K562 (cell line): Measurements from ENCODE around the gene PAH.

ENCODE experiments used
- CBX8 ChIP-seq: fragments of 200-600 bp; sonication (generic); IDR thresholded peaks from 2 replicates; pipeline ENCODE4 v1.6.1; 2012; ENCODE audit warnings: borderline replicate concordance, mixed run types, low read depth, mild to moderate bottlenecking, moderate library complexity, mixed read lengths, low read length, control low read depth, inconsistent platforms; ENCODE audit not compliant: poor library complexity, severe bottlenecking; ENCODE audit errors: extremely low read depth
- CHD2 ChIP-seq: IDR thresholded peaks from 2 replicates; pipeline ENCODE4 v1.6.1; 2011; ENCODE audit warnings: low read depth, low read length
- KAT8 ChIP-seq: fragments of 450-650 bp; IDR thresholded peaks from 2 replicates; pipeline ENCODE4 v1.6.1; 2016; ENCODE audit warnings: low read depth, mild to moderate bottlenecking
- NFXL1 ChIP-seq: fragments of 450-650 bp; formaldehyde crosslinking; IDR thresholded peaks from 2 replicates; pipeline ENCODE4 v1.4.0; 2021; ENCODE audit warnings: mild to moderate bottlenecking
- POLR2AphosphoS5 ChIP-seq: IDR thresholded peaks from 2 replicates; pipeline ENCODE4 v1.6.1; 2011; ENCODE audit warnings: mild to moderate bottlenecking, low read depth, low read length, moderate library complexity; ENCODE audit not compliant: control insufficient read depth, insufficient read depth
- SMARCA5 ChIP-seq: fragments of 450-650 bp; IDR thresholded peaks from 2 replicates; pipeline ENCODE4 v1.6.1; 2016
- SP1 ChIP-seq: sonication (generic); formaldehyde crosslinking; IDR thresholded peaks from 2 replicates; pipeline ENCODE4 v1.8.1; 2022; ENCODE audit warnings: mild to moderate bottlenecking, missing genetic modification reagents
- ZFP30 ChIP-seq: fragments of 250-450 bp; sonication (Bioruptor Pico); IDR thresholded peaks from 2 replicates; pipeline ENCODE4 v1.8.0; 2022; ENCODE audit warnings: moderate library complexity, mild to moderate bottlenecking, inconsistent platforms, borderline replicate concordance
- TF ChIP-seq, protein P1 (sequence below): sonication (generic); formaldehyde crosslinking; IDR thresholded peaks from 2 replicates; pipeline ENCODE4 v1.5.0; 2020; ENCODE audit warnings: missing genetic modification reagents
- TF ChIP-seq, protein P2 (sequence below): sonication (generic); IDR thresholded peaks from 2 replicates; pipeline ENCODE4 v1.6.1; 2016
- TF ChIP-seq, protein P3 (sequence below): fragments of 250-450 bp; sonication (Bioruptor Pico); IDR thresholded peaks from 2 replicates; pipeline ENCODE4 v1.5.0; 2021; ENCODE audit warnings: mild to moderate bottlenecking, moderate library complexity
- TF ChIP-seq, protein P4 (sequence below), 3 experiments: IDR thresholded peaks in 2 of 3; conservative IDR thresholded peaks in 1 of 3; 2 replicates each; pipeline ENCODE4 v1.5.1; 2011 to 2012; ENCODE audit warnings: low read length in 3 of 3, mild to moderate bottlenecking in 3 of 3, control low read depth in 2 of 3, improper control_type of control experiment in 1 of 3, inconsistent platforms in 1 of 3, low read depth in 1 of 3, mixed read lengths in 1 of 3, moderate library complexity in 1 of 3; ENCODE audit not compliant: insufficient read depth in 2 of 3
- TF ChIP-seq, protein P5 (sequence below): sonication (generic); formaldehyde crosslinking; IDR thresholded peaks from 2 replicates; pipeline ENCODE4 v1.8.1; 2023; ENCODE audit warnings: mild to moderate bottlenecking, missing genetic modification reagents
- TF ChIP-seq, protein P6 (sequence below): fragments of 200-800 bp; sonication (Bioruptor generic); IDR thresholded peaks from 2 replicates; pipeline ENCODE4 v1.6.1; 2016; ENCODE audit warnings: missing genetic modification characterization, missing compliant biosample characterization

DNA sequence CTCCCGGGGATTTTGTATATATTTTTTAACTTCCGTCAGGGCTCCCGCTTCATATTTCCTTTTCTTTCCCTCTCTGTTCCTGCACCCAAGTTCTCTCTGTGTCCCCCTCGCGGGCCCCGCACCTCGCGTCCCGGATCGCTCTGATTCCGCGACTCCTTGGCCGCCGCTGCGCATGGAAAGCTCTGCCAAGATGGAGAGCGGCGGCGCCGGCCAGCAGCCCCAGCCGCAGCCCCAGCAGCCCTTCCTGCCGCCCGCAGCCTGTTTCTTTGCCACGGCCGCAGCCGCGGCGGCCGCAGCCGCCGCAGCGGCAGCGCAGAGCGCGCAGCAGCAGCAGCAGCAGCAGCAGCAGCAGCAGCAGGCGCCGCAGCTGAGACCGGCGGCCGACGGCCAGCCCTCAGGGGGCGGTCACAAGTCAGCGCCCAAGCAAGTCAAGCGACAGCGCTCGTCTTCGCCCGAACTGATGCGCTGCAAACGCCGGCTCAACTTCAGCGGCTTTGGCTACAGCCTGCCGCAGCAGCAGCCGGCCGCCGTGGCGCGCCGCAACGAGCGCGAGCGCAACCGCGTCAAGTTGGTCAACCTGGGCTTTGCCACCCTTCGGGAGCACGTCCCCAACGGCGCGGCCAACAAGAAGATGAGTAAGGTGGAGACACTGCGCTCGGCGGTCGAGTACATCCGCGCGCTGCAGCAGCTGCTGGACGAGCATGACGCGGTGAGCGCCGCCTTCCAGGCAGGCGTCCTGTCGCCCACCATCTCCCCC lies 41.2 kb upstream of the PAH start:
- TF ChIP-seq, protein P1, sequence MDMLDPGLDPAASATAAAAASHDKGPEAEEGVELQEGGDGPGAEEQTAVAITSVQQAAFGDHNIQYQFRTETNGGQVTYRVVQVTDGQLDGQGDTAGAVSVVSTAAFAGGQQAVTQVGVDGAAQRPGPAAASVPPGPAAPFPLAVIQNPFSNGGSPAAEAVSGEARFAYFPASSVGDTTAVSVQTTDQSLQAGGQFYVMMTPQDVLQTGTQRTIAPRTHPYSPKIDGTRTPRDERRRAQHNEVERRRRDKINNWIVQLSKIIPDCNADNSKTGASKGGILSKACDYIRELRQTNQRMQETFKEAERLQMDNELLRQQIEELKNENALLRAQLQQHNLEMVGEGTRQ (CRISPR knock-in tag): no peak
- TF ChIP-seq POLR2AphosphoS5 (no peak), KAT8 (no peak), CHD2 (no peak), SMARCA5 (no peak), SP1 (no peak), CBX8 (no peak), NFXL1 (CRISPR knock-in tag) (no peak), ZFP30 (CRISPR knock-in tag) (no peak)
- TF ChIP-seq, protein P2, sequence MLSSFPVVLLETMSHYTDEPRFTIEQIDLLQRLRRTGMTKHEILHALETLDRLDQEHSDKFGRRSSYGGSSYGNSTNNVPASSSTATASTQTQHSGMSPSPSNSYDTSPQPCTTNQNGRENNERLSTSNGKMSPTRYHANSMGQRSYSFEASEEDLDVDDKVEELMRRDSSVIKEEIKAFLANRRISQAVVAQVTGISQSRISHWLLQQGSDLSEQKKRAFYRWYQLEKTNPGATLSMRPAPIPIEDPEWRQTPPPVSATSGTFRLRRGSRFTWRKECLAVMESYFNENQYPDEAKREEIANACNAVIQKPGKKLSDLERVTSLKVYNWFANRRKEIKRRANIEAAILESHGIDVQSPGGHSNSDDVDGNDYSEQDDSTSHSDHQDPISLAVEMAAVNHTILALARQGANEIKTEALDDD: no peak
- TF ChIP-seq, protein P3, sequence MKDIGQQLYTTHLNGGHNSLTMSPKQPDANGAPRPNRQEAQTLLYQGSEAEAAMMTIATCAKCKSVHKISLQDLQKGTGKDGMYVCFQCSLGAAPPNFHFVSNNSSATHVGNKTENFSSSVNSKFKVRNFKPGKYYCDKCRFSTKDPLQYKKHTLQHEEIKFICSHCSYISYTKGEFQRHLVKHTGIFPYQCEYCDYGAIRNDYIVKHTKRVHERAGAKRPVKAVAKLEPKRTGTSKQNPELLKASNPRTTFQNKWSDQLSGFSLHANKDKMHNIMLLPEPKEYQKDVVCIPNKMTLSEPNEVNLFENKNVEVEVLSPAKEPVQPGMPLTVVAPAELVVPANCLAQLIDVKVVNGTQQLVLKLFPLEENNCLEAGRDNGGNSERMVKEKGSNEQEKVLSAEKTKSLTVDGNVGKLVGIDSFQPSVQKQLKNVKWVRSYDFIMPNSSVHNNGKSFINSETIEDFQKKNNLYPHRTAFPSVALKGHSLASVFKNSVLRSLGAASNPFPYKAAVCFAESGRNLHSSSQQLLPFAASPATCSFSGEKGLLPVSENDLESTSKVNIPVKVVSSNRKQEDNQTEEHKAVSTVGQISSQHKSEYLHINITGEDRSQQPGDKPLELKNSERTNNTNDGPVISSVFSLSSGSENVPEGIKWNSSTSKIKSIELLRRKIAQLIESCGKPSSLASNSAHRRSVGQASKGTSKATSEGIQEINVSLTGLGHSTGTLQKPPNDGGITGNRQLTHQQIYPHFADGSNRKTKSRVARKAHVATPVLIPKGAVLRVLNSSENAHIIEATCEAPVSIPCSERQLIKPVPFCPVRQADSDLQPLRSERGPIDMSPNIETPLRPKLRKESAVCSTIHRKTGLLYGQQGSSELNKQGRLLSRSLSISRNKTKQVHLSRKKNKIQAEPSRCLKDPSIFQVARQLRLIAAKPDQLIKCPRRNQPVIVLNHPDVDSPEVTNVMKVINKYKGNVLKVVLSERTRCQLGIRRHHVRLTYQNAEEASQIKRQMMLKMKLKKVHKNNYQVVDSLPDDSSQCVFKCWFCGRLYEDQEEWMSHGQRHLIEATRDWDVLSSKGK: no peak
- TF ChIP-seq, protein P4, sequence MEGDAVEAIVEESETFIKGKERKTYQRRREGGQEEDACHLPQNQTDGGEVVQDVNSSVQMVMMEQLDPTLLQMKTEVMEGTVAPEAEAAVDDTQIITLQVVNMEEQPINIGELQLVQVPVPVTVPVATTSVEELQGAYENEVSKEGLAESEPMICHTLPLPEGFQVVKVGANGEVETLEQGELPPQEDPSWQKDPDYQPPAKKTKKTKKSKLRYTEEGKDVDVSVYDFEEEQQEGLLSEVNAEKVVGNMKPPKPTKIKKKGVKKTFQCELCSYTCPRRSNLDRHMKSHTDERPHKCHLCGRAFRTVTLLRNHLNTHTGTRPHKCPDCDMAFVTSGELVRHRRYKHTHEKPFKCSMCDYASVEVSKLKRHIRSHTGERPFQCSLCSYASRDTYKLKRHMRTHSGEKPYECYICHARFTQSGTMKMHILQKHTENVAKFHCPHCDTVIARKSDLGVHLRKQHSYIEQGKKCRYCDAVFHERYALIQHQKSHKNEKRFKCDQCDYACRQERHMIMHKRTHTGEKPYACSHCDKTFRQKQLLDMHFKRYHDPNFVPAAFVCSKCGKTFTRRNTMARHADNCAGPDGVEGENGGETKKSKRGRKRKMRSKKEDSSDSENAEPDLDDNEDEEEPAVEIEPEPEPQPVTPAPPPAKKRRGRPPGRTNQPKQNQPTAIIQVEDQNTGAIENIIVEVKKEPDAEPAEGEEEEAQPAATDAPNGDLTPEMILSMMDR (IDR thresholded peaks at IDR 0.05 in 2 of 3, conservative IDR thresholded peaks at IDR 0.05 in 1 of 3; ENCODE audit: insufficient read depth in 2 of 3, low read depth in 1 of 3, low read length in 3 of 3): no peak
- TF ChIP-seq, protein P5, sequence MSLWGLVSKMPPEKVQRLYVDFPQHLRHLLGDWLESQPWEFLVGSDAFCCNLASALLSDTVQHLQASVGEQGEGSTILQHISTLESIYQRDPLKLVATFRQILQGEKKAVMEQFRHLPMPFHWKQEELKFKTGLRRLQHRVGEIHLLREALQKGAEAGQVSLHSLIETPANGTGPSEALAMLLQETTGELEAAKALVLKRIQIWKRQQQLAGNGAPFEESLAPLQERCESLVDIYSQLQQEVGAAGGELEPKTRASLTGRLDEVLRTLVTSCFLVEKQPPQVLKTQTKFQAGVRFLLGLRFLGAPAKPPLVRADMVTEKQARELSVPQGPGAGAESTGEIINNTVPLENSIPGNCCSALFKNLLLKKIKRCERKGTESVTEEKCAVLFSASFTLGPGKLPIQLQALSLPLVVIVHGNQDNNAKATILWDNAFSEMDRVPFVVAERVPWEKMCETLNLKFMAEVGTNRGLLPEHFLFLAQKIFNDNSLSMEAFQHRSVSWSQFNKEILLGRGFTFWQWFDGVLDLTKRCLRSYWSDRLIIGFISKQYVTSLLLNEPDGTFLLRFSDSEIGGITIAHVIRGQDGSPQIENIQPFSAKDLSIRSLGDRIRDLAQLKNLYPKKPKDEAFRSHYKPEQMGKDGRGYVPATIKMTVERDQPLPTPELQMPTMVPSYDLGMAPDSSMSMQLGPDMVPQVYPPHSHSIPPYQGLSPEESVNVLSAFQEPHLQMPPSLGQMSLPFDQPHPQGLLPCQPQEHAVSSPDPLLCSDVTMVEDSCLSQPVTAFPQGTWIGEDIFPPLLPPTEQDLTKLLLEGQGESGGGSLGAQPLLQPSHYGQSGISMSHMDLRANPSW (CRISPR knock-in tag): no peak
- TF ChIP-seq, protein P6, sequence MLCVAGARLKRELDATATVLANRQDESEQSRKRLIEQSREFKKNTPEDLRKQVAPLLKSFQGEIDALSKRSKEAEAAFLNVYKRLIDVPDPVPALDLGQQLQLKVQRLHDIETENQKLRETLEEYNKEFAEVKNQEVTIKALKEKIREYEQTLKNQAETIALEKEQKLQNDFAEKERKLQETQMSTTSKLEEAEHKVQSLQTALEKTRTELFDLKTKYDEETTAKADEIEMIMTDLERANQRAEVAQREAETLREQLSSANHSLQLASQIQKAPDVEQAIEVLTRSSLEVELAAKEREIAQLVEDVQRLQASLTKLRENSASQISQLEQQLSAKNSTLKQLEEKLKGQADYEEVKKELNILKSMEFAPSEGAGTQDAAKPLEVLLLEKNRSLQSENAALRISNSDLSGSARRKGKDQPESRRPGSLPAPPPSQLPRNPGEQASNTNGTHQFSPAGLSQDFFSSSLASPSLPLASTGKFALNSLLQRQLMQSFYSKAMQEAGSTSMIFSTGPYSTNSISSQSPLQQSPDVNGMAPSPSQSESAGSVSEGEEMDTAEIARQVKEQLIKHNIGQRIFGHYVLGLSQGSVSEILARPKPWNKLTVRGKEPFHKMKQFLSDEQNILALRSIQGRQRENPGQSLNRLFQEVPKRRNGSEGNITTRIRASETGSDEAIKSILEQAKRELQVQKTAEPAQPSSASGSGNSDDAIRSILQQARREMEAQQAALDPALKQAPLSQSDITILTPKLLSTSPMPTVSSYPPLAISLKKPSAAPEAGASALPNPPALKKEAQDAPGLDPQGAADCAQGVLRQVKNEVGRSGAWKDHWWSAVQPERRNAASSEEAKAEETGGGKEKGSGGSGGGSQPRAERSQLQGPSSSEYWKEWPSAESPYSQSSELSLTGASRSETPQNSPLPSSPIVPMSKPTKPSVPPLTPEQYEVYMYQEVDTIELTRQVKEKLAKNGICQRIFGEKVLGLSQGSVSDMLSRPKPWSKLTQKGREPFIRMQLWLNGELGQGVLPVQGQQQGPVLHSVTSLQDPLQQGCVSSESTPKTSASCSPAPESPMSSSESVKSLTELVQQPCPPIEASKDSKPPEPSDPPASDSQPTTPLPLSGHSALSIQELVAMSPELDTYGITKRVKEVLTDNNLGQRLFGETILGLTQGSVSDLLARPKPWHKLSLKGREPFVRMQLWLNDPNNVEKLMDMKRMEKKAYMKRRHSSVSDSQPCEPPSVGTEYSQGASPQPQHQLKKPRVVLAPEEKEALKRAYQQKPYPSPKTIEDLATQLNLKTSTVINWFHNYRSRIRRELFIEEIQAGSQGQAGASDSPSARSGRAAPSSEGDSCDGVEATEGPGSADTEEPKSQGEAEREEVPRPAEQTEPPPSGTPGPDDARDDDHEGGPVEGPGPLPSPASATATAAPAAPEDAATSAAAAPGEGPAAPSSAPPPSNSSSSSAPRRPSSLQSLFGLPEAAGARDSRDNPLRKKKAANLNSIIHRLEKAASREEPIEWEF (CRISPR knock-in tag): no peak
